SU-DHL-6 (cell line): Measurements from ENCODE around the gene NPB.

ENCODE experiments used
- H2AFZ ChIP-seq: fragments of 200-600 bp; sonication (generic); 2 replicates; pipeline ENCODE4 v1.6.1; 2014; ENCODE audit warnings: low read depth, mild to moderate bottlenecking, moderate library complexity, mixed read lengths, antibody characterized with exemption, low read length; ENCODE audit not compliant: severe bottlenecking
- H3F3A ChIP-seq: fragments of 200-600 bp; shearing (Covaris generic); 2 replicates; pipeline ENCODE4 v1.6.0; 2016; ENCODE audit warnings: antibody characterized with exemption, mild to moderate bottlenecking; ENCODE audit not compliant: insufficient read depth
- H3K27ac ChIP-seq: fragments of 200-600 bp; sonication (generic); 2 replicates; pipeline ENCODE4 v1.5.1; 2016; ENCODE audit warnings: low read depth, mild to moderate bottlenecking, low read length, moderate library complexity, mixed read lengths
- H3K27me3 ChIP-seq: fragments of 200-600 bp; sonication (generic), shearing (Covaris generic); 2 replicates; pipeline ENCODE4 v1.6.0; 2014; ENCODE audit warnings: mild to moderate bottlenecking, low read length
- H3K36me3 ChIP-seq: fragments of 200-600 bp; sonication (generic); 2 replicates; pipeline ENCODE4 v1.6.1; 2014; ENCODE audit warnings: mild to moderate bottlenecking, low read length, mixed read lengths
- H3K4me2 ChIP-seq: fragments of 300-600, 200-600 bp; shearing (Covaris generic), sonication (generic); 2 replicates; pipeline ENCODE4 v1.6.0; 2014; ENCODE audit warnings: low read length, low read depth, mild to moderate bottlenecking; ENCODE audit not compliant: poor library complexity, severe bottlenecking
- H3K4me3 ChIP-seq: fragments of 200-600 bp; sonication (generic); 2 replicates; pipeline ENCODE4 v1.5.1; 2014; ENCODE audit warnings: antibody characterized with exemption, low read length, mild to moderate bottlenecking, mixed read lengths; ENCODE audit not compliant: insufficient read depth, poor library complexity, severe bottlenecking
- H3K79me2 ChIP-seq: fragments of 200-600 bp; sonication (generic); 2 replicates; pipeline ENCODE4 v1.6.1; 2014; ENCODE audit warnings: mild to moderate bottlenecking, low read length, moderate library complexity; ENCODE audit not compliant: insufficient read depth
- H3K9ac ChIP-seq: fragments of 200-600 bp; sonication (generic); 2 replicates; pipeline ENCODE4 v1.7.0; 2014; ENCODE audit warnings: mild to moderate bottlenecking, low read length
- H3K9me2 ChIP-seq: fragments of 200-600 bp; sonication (generic); replicated peaks from 2 replicates; pipeline ENCODE4 v1.6.1; 2014; ENCODE audit warnings: low read length; ENCODE audit not compliant: insufficient read depth
- H3K9me3 ChIP-seq: fragments of 200-600 bp; sonication (generic); 2 replicates; pipeline ENCODE4 v1.6.1; 2014; ENCODE audit warnings: low read length, mixed read lengths; ENCODE audit not compliant: insufficient read depth
- H4K20me1 ChIP-seq: fragments of 200-600 bp; sonication (generic); 2 replicates; pipeline ENCODE4 v1.6.1; 2014; ENCODE audit warnings: low read depth, mild to moderate bottlenecking, antibody characterized with exemption, low read length, moderate library complexity, mixed read lengths
- EZH2phosphoT487 ChIP-seq: fragments of 200-600 bp; sonication (generic), shearing (Covaris generic); conservative IDR thresholded peaks from 2 replicates; pipeline ENCODE4 v1.6.1; 2018; ENCODE audit warnings: mild to moderate bottlenecking, antibody characterized with exemption, low read length, moderate library complexity, mixed read lengths
- TF ChIP-seq, protein P1 (sequence below): fragments of 200-600 bp; sonication (generic); IDR thresholded peaks from one replicate; pipeline ENCODE4 v1.5.1; 2017; ENCODE audit warnings: antibody characterized with exemption, mild to moderate bottlenecking, low read length, moderate library complexity; ENCODE audit not compliant: insufficient read depth, poor library complexity, severe bottlenecking

Gene NPB

DNA sequence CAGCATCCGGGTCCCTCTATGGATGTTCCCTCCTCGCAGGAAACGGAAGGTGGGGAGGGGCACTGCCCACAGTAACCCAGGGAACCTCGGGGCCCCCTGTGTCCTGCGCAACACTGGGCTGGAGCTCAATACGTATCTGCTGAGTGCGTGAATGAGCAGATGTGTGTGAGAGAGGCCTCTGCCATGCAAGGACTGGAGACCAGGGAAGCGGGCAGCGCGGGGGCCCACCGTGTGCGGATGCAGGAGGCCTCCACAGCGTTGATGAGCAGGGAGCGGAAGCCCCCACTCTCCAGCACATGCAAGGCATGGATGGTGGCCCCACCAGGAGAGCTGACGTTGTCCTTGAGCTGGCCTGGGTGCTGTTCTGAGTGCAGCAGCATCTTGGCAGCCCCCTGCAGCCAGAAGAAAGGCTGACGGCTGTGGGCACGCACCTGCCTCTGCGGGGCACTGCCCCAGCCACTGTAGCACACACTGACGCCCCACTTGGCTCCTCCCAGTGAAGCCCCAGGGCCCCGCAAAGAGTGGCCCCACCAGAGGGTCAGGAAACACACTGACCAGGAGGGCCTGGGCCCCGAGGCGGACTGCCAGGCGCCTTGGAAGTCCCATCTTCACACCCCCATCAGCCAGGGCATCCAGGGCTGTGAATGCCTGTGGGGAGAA is 32.2 kb downstream of the NPB start:
- H3K9me2 ChIP-seq, result no peaks in the 10 kb centered on the region
- H3K4me3 ChIP-seq, result no peak overlapping the region
- peaks cover 4% of the 10 kb centered on the region; the same call in 1 of the 2 replicates for H3K79me2 ChIP-seq
- no peaks in the 10 kb centered on the region for H3K27me3 ChIP-seq
- H3K4me2 ChIP-seq, result no peak overlapping the region
- no peaks in the 10 kb centered on the region for H3K36me3 ChIP-seq
- H3K9ac ChIP-seq, result no peak overlapping the region; the same call in 1 of the 2 replicates
- no peaks in the 10 kb centered on the region for H4K20me1 ChIP-seq
- no peak for TF ChIP-seq EZH2phosphoT487
- TF ChIP-seq, protein P1, sequence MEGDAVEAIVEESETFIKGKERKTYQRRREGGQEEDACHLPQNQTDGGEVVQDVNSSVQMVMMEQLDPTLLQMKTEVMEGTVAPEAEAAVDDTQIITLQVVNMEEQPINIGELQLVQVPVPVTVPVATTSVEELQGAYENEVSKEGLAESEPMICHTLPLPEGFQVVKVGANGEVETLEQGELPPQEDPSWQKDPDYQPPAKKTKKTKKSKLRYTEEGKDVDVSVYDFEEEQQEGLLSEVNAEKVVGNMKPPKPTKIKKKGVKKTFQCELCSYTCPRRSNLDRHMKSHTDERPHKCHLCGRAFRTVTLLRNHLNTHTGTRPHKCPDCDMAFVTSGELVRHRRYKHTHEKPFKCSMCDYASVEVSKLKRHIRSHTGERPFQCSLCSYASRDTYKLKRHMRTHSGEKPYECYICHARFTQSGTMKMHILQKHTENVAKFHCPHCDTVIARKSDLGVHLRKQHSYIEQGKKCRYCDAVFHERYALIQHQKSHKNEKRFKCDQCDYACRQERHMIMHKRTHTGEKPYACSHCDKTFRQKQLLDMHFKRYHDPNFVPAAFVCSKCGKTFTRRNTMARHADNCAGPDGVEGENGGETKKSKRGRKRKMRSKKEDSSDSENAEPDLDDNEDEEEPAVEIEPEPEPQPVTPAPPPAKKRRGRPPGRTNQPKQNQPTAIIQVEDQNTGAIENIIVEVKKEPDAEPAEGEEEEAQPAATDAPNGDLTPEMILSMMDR, result no peak
- no peak overlapping the region for H2AFZ ChIP-seq
- peak overlapping the region; percentile 42 for H3K27ac ChIP-seq
- H3K9me3 ChIP-seq, result no peaks in the 10 kb centered on the region
- peaks cover 36% of the 10 kb centered on the region for H3F3A ChIP-seq

DNA sequence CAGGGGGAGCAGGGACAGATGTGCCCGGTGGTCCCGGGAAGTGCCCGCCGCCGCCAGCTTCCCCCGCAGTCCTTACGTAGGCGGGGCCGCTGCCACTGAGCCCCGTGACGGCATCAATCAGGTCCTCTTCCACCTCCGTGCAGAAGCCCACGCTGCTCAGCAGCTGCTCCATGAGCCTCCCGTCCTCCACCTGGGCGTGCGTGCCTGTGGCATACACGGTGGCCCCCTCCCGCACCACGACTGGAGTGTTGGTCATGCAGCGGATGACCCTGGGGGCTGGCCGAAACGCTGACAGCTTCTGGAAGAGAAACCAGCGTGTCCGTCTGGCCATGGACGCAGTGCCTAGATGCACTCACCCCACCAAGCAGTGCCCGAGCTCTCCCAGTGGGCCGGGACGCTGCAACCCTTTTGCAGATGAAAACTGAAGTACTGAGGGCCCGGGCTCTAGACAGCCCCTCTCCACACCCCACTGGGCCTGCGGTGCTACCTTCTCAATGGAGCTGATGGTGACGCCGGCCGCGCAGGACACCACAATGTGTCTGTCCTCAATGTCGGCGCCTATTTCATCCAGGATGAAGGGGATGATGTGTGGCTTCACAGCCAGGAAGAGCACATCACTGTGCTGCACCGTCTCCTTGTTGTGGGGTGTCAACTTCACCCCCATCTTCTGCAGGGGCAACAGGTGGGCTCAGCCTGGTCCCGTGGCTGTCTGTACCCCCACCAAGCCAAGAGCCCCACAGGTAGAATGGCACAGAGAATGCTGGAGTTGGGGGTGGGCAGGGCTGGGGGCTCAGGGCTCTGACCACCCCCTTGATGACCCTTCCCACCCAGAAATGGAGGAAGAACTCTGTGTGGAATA is 33.0 kb downstream of the NPB start:
- H3K9me3 ChIP-seq, result no peaks in the 10 kb centered on the region
- TF ChIP-seq, protein P1, result no peak
- TF ChIP-seq EZH2phosphoT487, result no peak
- no peak overlapping the region for H3K4me3 ChIP-seq
- peaks cover 12% of the 10 kb centered on the region for H3K79me2 ChIP-seq
- peak overlapping the region; percentile 55 for H3K4me2 ChIP-seq
- no peaks in the 10 kb centered on the region for H3K36me3 ChIP-seq
- H4K20me1 ChIP-seq, result no peaks in the 10 kb centered on the region
- no peak overlapping the region for H2AFZ ChIP-seq
- H3K27me3 ChIP-seq, result no peaks in the 10 kb centered on the region
- H3K27ac ChIP-seq, result peak overlapping the region; percentile 79; the same call in 1 of the 2 replicates
- peaks cover 40% of the 10 kb centered on the region for H3F3A ChIP-seq
- H3K9me2 ChIP-seq, result no peaks in the 10 kb centered on the region
- H3K9ac ChIP-seq, result peak overlapping the region; percentile 73

DNA sequence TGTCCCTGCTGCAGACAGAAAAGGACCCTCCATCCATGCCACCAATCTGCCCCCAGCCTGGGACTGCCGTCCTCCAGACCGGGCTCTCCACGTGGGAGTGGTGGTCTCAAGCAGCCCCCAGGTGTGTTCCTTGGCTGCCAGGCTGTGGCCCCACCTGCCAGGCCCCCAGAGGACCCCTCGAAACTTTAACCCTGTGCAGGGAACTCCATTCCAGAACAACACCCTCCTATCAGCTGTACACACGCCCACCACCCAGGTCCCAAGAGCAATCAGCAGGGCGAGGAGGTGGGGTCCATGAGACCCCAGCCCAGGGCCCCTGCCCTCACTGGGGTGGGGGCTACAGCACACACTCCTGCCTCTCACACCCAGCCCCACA is 33.7 kb downstream of the NPB start:
- Histone ChIP-seq H3K4me3 (no peak overlapping the region), H2AFZ (no peak overlapping the region), H3K36me3 (no peaks in the 10 kb centered on the region), H3K9ac (peak overlapping the region; percentile 73), H3K79me2 (peaks cover 19% of the 10 kb centered on the region), H3K27ac (peak overlapping the region; percentile 79), H3F3A (peaks cover 38% of the 10 kb centered on the region), H3K4me2 (peak overlapping the region; percentile 55), H3K27me3 (no peaks in the 10 kb centered on the region), H3K9me2 (no peaks in the 10 kb centered on the region), H3K9me3 (no peaks in the 10 kb centered on the region), H4K20me1 (no peaks in the 10 kb centered on the region)
- TF ChIP-seq, protein P1, result no peak
- no peak for TF ChIP-seq EZH2phosphoT487
